Astrocyte of the cerebellum (primary cell): ENCODE data around the gene SLC7A14.

Experiments used
- DNase-seq: peaks from one replicate; pipeline ENCODE4 v3.0.0-alpha.2; 2011; ENCODE audit warnings: low read depth
- H3K4me3 ChIP-seq: 2 replicates; pipeline ENCODE4 v1.5.1; 2011; ENCODE audit warnings: mild to moderate bottlenecking, low read depth, low read length, moderate library complexity
- CTCF ChIP-seq: IDR thresholded peaks from 2 replicates; pipeline ENCODE4 v1.5.1; 2012; ENCODE audit warnings: low read length, low read depth, moderate library complexity, mild to moderate bottlenecking; ENCODE audit errors: missing control alignments
- in situ Hi-C: cut with HindIII; loops from 2 replicates; pipeline ENCODE4 v1.10.0; 2017; ENCODE audit warnings: low sequenced_read_pairs

The SLC7A14 gene

DNA sequence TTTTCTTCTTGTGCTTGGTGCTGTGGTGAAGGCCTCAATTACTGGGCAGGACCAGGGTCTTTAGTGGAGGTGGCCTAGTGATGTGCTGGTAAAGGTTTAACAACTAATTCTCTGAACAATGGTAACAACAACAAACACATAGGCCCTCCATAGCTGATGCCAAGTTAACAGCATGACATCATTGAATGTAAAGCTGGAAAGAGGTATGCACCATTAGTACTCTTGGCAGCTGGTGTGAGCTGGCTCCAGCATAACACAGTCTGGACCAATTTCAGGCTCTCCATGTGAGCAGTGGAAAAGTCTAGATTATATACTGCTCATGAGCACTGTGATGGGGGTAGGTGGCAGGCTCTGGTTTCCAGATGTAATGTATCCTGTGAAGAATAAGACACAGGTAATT is 61.8 kb downstream of the SLC7A14 start:
- no peak for TF ChIP-seq CTCF
- no peak overlapping the region for H3K4me3 ChIP-seq
- in situ Hi-C loops, result no loop called here
- peak; percentile 20 for DNase-seq

GRCh38 chr3:170523248-170523647 is 62.6 kb downstream of the SLC7A14 start:
- in situ Hi-C loops, result no loop called here
- TF ChIP-seq CTCF, result no peak
- no peak overlapping the region for H3K4me3 ChIP-seq
- DNase-seq, result no peak

DNA sequence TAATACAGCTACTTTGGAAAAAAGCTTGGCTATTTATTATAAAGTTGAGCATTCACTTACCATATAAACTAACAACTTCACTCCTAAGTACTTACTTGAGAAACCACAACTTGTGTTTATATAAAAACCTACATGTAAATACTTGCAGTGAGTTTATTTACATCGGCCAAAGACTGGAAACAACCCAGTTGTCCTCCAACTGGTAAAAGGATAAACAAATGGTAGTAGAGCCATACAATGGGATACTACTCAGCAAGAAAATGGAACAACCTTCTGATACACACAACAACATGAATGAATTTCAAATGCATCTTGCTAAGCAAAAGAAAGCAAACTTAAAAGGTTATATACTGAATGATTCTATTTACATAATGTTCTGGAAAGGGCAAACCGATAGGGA is 63.7 kb downstream of the SLC7A14 start:
- in situ Hi-C loops, result no loop called here
- TF ChIP-seq CTCF, result no peak
- H3K4me3 ChIP-seq, result no peak overlapping the region
- no peak for DNase-seq

DNA sequence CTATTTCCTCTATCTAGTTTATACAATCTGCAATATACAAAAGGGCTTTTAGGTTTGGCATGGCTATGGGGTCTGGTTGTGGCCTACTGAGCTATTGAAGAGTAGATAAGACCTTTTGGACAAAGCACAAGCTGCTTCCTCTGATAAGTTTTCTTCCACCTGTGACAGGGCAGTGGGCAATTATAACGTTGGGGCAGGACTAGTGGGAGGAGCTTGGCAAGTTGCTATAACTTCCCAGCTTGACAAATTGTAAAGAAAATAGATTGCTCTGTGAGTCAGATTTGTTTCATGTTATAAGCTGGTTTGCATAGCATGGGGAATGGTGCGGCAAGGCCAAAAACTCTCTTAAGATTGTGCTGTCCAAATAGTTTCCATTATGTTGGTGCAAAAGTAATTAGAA is 64.9 kb downstream of the SLC7A14 start:
- peak; percentile 69 for DNase-seq
- no peak overlapping the region for H3K4me3 ChIP-seq
- in situ Hi-C loops, result no loop called here
- no peak for TF ChIP-seq CTCF

- DNase-seq, result no peak
- in situ Hi-C loops, result no loop called here
These were observed 68.5 kb downstream of the SLC7A14 start for GRCh38 chr3:170517242-170517945.

DNA sequence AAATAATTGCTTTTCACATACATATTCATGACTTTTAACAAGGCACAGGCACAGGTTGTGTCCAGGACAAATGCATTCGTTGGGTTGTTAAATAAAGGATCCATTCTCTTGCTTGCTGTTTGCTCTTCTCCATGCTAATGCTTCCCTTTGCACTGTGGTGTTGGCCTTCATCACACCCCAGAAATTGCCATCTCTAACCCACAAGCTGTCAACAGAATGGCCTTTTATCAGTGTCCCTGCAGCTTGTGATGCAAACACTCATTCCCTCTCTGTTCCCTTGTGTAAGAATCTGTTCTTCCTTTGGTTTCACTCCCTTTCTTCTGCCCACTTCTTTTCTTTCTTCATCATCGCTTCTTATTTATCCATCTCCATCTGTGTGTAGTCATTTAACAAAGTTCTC is 72.2 kb downstream of the SLC7A14 start:
- in situ Hi-C loops, result no loop called here
- no peak overlapping the region for H3K4me3 ChIP-seq
- no peak for DNase-seq
- TF ChIP-seq CTCF, result no peak

More at GRCh38 chr3:170517242-170517945, 68.5 kb downstream of the SLC7A14 start:
- H3K4me3 ChIP-seq, result no peak overlapping the region
- no peak for TF ChIP-seq CTCF
